Bone marrow (tissue), 2 donors: ENCODE results near the gene DGUOK.
"Not testable (repeated sequence)": the region's sequence is repeated elsewhere in the genome, so short reads cannot be mapped to it uniquely, and the experiment has no call there.

Source experiments
- DNase-seq, 2 donors: peaks; one replicate each; lab custom pipeline; 2025; lab: John Stamatoyannopoulos, UW

DGUOK gene

GRCh38 chr2:73926493-73927327 is at the start of gene DGUOK:
DGUOK (plus strand) TSS chr2:73926880; CDS start chr2:73926911, 31 bp downstream.
- DNase-seq = peak; percentile 85 to 98

DNA sequence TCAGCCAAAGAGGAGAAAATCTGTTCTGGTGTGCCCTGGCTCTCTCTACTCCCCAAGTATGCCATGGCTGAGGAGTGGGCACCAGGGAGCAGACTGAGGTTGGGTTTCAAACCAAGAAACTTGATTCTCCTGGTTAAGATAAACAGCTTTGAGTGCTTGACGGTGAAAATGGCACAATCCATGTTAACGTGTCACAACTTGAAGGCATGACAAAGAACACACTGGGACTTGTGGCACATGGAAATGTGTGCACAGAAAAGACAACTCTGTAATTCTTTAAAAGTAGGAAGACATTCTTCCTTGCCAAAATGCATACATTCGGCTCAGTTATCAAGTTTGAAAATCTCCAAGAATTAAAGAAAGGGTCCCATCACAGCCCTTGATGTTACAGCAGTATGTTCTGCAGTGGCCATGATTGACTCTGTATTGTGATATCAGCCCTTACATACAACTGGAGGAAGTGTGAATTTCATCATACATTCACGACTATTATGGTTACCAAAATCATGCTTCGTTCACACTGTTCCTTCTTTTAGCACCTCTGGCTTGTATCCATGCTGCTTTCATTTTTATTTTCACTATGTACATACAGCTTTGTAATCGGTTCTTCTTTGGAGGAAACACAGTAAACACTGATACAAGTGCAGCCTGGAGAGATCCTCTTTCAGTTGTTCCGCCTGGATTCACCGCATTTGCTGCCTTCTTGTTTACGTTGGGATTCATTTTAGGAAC is 49.4 kb upstream of the DGUOK start:
- DNase-seq = no peak

DNA sequence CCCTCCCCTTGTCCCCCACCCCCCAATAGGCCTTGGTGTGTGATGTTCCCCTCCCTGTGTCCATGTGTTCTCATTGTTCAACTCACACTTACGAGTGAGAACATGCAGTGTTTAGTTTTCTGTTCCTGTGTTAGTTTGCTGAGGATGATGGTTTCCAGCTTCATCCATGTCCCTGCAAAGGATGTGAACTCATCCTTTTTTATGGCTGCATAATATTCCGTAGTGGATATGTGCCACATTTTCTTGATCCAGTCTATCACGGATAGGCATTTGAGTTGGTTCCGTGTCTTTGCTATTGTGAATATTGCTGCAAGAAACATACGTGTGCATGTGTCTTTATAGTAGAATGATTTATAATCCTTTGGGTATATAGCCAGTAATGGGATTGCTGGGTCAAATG is 48.7 kb upstream of the DGUOK start:
- not testable (repeated sequence) for DNase-seq

GRCh38 chr2:73885406-73885805 is 41.3 kb upstream of the DGUOK start:
- no peak for DNase-seq

DNA sequence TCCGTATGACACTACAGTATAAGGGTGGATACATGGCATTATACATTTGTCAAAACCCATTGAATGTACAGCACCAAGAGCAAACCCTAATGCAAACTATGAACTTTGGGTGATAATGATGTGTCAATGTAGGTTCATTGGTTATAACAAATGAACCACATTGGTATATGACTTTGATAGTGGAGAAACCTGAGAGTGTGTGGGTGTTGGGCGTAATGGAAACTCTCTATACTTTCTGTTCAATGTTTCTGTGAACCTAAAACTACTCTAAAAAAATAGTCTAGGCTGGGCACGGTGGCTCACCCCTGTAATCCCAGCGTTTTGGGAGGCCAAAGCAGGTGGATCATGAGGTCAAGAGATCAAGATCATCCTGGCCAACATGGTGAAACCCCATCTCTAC is 40.3 kb upstream of the DGUOK start:
- no peak for DNase-seq

GRCh38 chr2:73887596-73888353 is 38.9 kb upstream of the DGUOK start:
- DNase-seq = not testable (repeated sequence)

GRCh38 chr2:73888388-73888787 is 38.3 kb upstream of the DGUOK start:
- no peak for DNase-seq

DNA sequence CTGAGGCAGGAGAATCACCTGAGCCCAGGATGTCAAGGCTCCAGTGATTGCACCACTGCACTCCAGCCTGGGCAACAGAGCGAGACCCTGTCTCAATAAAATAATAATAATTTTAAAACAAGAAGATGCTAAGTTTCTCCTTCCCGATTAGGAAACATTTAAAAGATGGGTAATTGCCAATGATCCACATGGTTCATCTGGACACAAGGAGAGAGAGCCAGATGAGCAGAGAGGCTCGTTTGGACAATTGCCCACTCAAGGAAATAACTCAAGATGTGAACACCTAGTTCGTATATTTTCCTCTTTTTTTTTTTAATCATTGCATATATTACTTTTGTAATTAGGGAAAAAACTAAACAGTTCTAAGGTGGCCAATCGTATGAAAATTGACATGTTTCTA is 37.5 kb upstream of the DGUOK start:
- DNase-seq = no peak

- no peak for DNase-seq
Observed at GRCh38 chr2:73890301-73891092, 36.2 kb upstream of the DGUOK start.

- no peak for DNase-seq
Observed at GRCh38 chr2:73891276-73891901, 35.3 kb upstream of the DGUOK start.

- DNase-seq = no peak
Observed at GRCh38 chr2:73892631-73893329, 33.9 kb upstream of the DGUOK start, which contains the start of gene ACTG2. ACTG2 (plus strand) TSS chr2:73893008; CDS start chr2:73901312, 8,304 bp downstream.

GRCh38 chr2:73893764-73894474 is 32.8 kb upstream of the DGUOK start:
- no peak for DNase-seq

- no peak for DNase-seq
Observed at GRCh38 chr2:73894475-73894850, 32.2 kb upstream of the DGUOK start.

- no peak for DNase-seq
Observed at GRCh38 chr2:73894877-73895276, 31.8 kb upstream of the DGUOK start.

GRCh38 chr2:73895473-73895872 is 31.2 kb upstream of the DGUOK start:
- no peak for DNase-seq

- no peak for DNase-seq
Observed at GRCh38 chr2:73896362-73897239, 30.1 kb upstream of the DGUOK start.

DNA sequence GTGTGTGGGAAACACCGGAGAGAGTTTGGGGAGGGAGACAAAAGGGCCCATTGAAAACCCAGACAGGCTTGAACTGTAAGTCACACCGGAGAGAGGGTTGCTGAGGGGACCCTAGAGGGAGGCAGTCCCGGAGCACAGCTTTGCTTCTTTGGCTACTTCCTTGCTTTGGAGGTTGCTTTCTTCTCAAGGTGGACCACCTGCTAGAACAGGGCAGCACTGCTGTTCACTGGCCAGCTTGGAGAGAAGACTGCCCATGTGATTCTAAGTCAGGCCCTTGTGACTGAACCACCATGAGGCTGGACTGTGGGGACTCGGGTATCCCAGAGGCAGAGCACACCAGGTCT is 29.5 kb upstream of the DGUOK start:
- DNase-seq = no peak

- no peak for DNase-seq
Observed at GRCh38 chr2:73897934-73898333, 28.7 kb upstream of the DGUOK start.

GRCh38 chr2:73899801-73900336 is 26.8 kb upstream of the DGUOK start:
- DNase-seq = no peak
